Measurements from ENCODE around the gene HMX1.

The HMX1 gene

GRCh38 chr4:8871417-8872401 lies at the start of gene HMX1:
Gene HMX1 (minus strand): TSS chr4:8871839. CDS start chr4:8871614, 225 bp downstream.
- no peak for DNase-seq

- DNase-seq: no peak
Observed at GRCh38 chr4:8920969-8921368, 49.3 kb upstream of the HMX1 start.

- no peak for DNase-seq
Observed at GRCh38 chr4:8920289-8920965, 48.8 kb upstream of the HMX1 start.

GRCh38 chr4:8919651-8920288 lies 48.1 kb upstream of the HMX1 start:
- DNase-seq: no peak

- peak; percentile 80 for DNase-seq
Observed at GRCh38 chr4:8917868-8918783, 46.5 kb upstream of the HMX1 start.

- DNase-seq: no peak
Observed at GRCh38 chr4:8917321-8917811, 45.7 kb upstream of the HMX1 start.

GRCh38 chr4:8916906-8917305 lies 45.3 kb upstream of the HMX1 start:
- DNase-seq: no peak

GRCh38 chr4:8916351-8916885 lies 44.8 kb upstream of the HMX1 start:
- no peak for DNase-seq

- no peak for DNase-seq
Observed at GRCh38 chr4:8915201-8916200, 43.9 kb upstream of the HMX1 start.

GRCh38 chr4:8914461-8915171 lies 43.0 kb upstream of the HMX1 start:
- DNase-seq: no peak

- no peak for DNase-seq
Observed at GRCh38 chr4:8913858-8914460, 42.3 kb upstream of the HMX1 start.

GRCh38 chr4:8913121-8913857 lies 41.6 kb upstream of the HMX1 start:
- DNase-seq: no peak

GRCh38 chr4:8912506-8912905 lies 40.9 kb upstream of the HMX1 start:
- no peak for DNase-seq

GRCh38 chr4:8912089-8912455 lies 40.4 kb upstream of the HMX1 start:
- no peak for DNase-seq

GRCh38 chr4:8911316-8912088 lies 39.9 kb upstream of the HMX1 start:
- no peak for DNase-seq

GRCh38 chr4:8910822-8911315 lies 39.2 kb upstream of the HMX1 start:
- DNase-seq: no peak

GRCh38 chr4:8910100-8910821 lies 38.6 kb upstream of the HMX1 start:
- DNase-seq: no peak

All from activated CD4-positive, CD25-positive, alpha-beta regulatory T cell treated with anti-CD3 and anti-CD28 coated beads, Interleukin-2, amount 50 U/mL, for 72 hours (primary cell).